Activated naive CD8-positive, alpha-beta T cell (primary cell): ENCODE results near the gene ELMO3.
A peak's percentile ranks its signal among the peaks of the same experiment; 100 is the strongest.

Experiments
- H3K27ac Mint-ChIP-seq: one replicate; pipeline ENCODE4 v1.8.0; 2021; ENCODE audit warnings: mixed read lengths
- H3K27me3 Mint-ChIP-seq: one replicate; pipeline ENCODE4 v1.8.0; 2021; ENCODE audit warnings: mixed read lengths
- H3K36me3 Mint-ChIP-seq: one replicate; pipeline ENCODE4 v1.8.0; 2021; ENCODE audit warnings: mixed read lengths
- H3K4me1 Mint-ChIP-seq: one replicate; pipeline ENCODE4 v1.8.0; 2021; ENCODE audit warnings: low read depth, mixed read lengths
- H3K4me3 Mint-ChIP-seq: one replicate; pipeline ENCODE4 v1.8.0; 2021; ENCODE audit warnings: mild to moderate bottlenecking, mixed read lengths
- H3K9me3 Mint-ChIP-seq: one replicate; pipeline ENCODE4 v1.8.0; 2021; ENCODE audit warnings: low read depth, mixed read lengths

The ELMO3 gene

DNA sequence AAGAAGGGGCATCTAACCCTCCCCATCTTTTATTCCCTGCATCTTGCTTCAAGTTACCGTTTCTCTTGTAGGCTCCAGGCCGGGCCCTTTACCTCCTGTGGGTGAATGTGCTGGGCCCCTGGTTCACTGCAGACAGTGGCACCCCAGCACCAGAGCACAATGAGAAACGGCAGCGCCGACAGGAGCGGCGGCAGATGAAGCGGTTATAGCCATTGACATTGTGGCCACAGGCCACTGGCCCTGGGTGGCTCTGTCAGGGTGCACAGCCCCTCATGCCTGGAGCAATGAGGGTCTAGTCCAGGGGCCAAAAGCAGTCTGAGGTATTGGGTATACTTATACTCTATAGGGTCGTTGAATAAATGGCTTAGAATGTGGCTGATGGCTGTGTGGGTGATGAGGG is 30.0 kb downstream of the ELMO3 start:
- Mint-ChIP-seq H3K4me1 (peaks cover 40% of the 10 kb centered on the region), H3K27me3 (no peaks in the 10 kb centered on the region), H3K9me3 (no peaks in the 10 kb centered on the region), H3K4me3 (peak overlapping the region; percentile 100), H3K27ac (no peak overlapping the region), H3K36me3 (peaks cover 7% of the 10 kb centered on the region)

DNA sequence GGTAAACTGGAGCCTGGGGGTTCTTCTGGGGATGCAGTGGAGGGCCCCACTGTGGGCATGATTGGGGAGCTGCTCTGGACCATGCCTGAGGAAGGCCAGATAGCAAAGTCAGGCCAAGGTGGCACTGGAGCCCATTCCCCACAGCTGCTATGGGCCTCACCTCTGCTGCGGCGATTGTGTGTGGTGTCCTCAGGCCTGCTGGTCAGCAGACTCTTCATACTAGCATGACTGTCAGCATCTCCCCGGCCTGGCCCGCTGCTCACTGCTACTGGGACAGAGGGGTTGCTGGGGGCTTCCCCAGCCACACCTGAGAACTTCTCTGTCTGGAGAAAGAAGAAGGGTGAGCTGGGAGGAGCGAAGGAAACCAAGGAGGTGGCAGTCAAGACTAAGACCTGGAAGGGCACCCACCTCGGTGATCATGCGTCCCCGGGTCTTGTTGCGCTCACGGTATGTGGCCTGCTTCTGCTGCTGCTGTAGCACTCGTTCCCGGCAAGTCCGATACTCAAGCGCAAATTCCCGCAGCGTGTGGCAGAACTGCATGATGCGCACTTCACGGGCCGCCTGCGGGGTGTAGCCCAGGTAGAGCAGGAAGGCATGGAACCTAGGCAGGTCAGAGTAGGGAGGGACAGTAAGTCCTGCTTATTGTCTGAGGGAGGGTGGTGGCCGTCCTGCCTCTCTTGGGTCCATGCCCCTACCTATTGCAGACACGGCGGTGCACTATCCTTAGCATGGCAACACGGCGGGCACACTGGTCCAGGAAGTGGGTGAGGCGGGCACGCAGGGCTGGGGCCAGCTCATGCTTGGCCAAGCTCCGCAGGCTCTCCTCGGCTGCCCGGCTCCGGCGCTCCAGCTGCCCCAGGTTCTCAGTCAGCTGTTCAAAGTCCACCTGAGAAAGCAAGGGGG is 31.2 kb downstream of the ELMO3 start:
- no peak overlapping the region for H3K4me3 Mint-ChIP-seq
- peaks cover 7% of the 10 kb centered on the region for H3K36me3 Mint-ChIP-seq

DNA sequence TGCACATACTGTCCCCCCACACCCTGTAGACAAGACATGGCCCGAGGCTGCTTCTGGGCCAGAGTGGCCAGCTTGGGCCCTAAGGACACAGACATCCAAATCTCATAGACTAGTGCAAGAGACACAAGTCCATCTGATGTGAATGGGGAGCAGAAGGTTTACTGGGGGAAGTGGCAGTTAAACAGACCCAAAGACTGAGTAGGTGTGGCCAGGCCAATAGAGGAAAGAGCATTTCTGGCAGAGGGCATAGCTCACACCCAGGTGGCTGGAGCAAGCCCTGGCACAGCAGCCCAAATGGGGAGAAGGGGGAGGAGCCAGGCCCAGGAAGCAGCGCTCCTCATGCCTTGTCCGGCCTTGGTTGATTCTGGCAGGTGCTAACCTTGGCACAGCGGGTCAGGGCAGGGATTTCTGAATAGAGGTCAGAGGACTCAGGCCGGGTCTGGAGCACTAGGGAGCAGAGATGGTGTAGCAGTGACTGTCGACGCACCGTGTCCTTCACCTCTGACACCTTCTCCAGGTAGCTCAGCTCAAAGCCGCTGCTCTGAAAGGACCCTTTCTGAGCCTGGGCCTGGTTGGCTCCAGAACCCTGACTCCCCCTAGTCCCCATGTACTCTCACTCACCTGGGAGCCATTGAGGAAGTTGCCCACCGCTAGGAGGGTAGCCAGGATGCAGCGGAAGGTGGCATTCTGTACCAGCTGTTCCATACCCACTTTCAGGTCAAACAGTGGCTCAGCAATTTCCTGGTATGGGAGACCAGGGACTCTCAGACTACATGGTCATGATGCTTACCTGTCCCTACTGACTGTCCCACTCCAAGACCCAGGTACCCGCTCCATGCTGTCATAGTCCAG is 32.1 kb downstream of the ELMO3 start:
- Mint-ChIP-seq H3K9me3 (no peaks in the 10 kb centered on the region), H3K27me3 (no peaks in the 10 kb centered on the region), H3K4me1 (peaks cover 19% of the 10 kb centered on the region), H3K27ac (no peak overlapping the region), H3K4me3 (no peak overlapping the region), H3K36me3 (peaks cover 7% of the 10 kb centered on the region)

More for the DNA sequence above, 31.2 kb downstream of the ELMO3 start:
- Mint-ChIP-seq H3K9me3 (no peaks in the 10 kb centered on the region), H3K27me3 (no peaks in the 10 kb centered on the region), H3K27ac (no peak overlapping the region), H3K4me1 (peaks cover 28% of the 10 kb centered on the region)

DNA sequence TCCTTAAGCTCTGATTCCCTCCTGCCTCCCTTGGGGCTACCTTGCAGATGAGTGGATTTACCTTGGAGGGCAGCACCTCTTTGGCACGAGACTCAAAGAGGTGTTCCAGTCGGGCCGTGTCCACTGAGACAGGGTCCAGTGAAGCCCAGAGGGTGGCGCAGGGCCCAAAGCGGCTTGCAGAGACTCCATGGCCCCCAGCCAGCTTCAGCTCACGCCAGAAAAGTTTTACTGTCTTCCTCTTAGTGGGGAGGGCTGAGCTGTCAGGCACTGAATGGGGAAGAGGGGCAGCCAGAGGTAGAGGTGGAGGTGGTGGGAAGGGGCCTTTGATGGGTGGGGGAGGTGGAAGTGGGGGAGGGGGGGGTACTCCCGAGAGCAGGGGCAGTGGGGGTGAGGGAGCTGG is 34.7 kb downstream of the ELMO3 start:
- H3K27me3 Mint-ChIP-seq = no peaks in the 10 kb centered on the region
- peaks cover 2% of the 10 kb centered on the region for H3K36me3 Mint-ChIP-seq
- no peak overlapping the region for H3K27ac Mint-ChIP-seq
- H3K9me3 Mint-ChIP-seq = no peaks in the 10 kb centered on the region
- H3K4me1 Mint-ChIP-seq = peaks cover 3% of the 10 kb centered on the region
- no peak overlapping the region for H3K4me3 Mint-ChIP-seq

DNA sequence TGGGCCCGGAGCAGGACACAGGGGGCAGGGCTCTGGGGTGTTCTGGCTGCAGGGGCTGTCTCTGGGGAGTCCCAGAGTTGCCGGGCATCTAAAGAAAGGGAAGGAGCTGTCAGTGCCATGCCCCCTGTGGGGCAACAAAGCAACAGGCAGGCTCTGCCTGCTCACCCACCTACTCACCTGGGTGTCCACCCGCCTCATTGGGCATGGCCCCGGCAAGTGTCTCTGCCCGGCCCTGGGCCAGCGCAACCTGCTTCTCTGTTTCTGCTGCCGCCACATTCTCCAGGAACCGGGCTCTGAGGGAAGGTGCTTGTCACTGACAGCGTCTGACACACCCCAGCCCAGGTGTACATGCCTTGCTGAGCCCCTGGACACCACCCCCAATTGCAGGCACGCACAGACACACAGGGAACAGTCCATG is 35.3 kb downstream of the ELMO3 start:
- no peaks in the 10 kb centered on the region for H3K9me3 Mint-ChIP-seq
- H3K27me3 Mint-ChIP-seq = no peaks in the 10 kb centered on the region
- H3K36me3 Mint-ChIP-seq = peaks cover under 1% of the 10 kb centered on the region
- no peak overlapping the region for H3K27ac Mint-ChIP-seq
- H3K4me3 Mint-ChIP-seq = no peak overlapping the region
- peaks cover 3% of the 10 kb centered on the region for H3K4me1 Mint-ChIP-seq

DNA sequence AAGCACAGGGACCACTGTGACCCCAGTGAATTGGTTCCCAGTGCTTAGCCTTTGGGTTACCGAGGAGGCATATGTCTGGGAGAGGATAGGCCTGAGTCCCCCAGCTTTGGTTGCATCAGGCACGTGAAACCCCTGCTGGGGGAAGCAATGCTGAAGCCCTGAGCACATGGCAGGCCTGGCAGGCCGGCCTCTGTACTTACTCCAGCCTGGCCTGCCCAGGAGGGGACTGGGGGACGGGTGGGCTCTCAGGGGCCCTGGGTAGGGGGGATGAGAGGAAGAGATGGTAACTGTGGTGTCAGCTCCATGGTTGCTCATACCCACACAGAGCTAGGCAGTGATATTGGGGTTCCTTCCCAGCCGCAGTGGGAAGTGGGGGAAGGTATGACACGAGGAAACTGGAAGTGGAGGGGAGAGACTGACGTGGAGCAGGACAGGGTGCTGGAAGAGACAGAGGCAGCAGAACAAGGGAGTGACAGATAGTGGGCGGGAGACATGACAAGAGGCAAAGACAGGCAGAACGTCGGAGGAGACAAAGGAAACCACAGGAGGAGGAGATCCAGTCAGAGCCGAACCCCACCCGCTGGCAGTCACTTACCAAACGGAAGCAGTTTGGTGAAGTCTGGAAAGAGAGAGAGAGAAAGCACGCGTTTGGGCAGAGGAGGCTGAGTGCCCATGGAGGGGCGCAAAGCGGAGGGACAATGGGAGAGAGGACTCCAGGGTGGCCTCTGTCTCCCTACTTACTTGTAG is 37.1 kb downstream of the ELMO3 start:
- no peaks in the 10 kb centered on the region for H3K9me3 Mint-ChIP-seq
- no peaks in the 10 kb centered on the region for H3K27me3 Mint-ChIP-seq
- no peaks in the 10 kb centered on the region for H3K36me3 Mint-ChIP-seq

DNA sequence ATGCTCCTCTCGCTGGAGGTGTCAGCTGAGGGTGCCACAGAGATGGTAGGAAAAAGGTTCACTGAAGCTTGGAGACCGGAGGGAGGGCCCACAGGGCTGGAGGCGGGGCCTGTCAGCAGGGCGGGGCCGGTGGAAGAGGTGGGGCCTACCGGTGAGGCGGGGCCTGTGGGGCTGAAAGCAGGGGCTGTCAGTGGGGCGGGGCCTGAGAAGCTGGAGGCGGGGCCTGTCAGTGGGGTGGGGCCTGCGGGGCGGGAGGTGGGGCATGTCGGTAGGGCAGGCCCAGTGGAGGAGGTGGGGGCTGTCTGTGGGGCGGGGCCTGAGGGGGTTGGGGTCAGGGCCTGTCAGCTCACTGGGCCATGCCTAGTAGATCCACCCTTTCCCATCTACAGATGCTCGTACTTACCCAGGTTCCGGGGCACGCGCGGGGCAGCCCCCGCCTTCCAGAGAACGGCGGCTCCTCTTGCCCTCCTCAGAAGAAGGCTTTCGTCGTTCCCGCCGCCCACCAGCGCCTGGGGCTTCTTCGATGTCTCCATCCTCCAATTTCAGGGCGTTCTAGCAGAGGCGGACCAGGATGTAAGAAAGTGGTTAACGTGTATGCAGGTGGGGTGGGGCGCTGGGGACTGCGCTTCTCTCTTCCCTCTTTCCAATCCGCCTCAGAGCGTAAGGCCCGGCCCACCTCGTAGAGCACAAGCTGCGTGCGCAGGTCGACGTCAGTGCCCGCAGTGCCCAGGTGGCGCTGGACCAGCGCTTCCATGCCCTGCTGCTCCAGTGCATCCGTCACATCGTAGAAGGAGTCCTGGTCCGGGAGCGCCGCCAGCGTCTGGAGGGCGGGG is 37.8 kb downstream of the ELMO3 start:
- Mint-ChIP-seq H3K27ac (peak overlapping the region; percentile 75), H3K4me3 (no peak overlapping the region), H3K27me3 (no peaks in the 10 kb centered on the region), H3K9me3 (no peaks in the 10 kb centered on the region), H3K4me1 (peaks cover 8% of the 10 kb centered on the region), H3K36me3 (no peaks in the 10 kb centered on the region)

More for the DNA sequence above, 37.1 kb downstream of the ELMO3 start:
- peak overlapping the region; percentile 75 for H3K27ac Mint-ChIP-seq
- H3K4me1 Mint-ChIP-seq = peaks cover 3% of the 10 kb centered on the region
- H3K4me3 Mint-ChIP-seq = no peak overlapping the region

DNA sequence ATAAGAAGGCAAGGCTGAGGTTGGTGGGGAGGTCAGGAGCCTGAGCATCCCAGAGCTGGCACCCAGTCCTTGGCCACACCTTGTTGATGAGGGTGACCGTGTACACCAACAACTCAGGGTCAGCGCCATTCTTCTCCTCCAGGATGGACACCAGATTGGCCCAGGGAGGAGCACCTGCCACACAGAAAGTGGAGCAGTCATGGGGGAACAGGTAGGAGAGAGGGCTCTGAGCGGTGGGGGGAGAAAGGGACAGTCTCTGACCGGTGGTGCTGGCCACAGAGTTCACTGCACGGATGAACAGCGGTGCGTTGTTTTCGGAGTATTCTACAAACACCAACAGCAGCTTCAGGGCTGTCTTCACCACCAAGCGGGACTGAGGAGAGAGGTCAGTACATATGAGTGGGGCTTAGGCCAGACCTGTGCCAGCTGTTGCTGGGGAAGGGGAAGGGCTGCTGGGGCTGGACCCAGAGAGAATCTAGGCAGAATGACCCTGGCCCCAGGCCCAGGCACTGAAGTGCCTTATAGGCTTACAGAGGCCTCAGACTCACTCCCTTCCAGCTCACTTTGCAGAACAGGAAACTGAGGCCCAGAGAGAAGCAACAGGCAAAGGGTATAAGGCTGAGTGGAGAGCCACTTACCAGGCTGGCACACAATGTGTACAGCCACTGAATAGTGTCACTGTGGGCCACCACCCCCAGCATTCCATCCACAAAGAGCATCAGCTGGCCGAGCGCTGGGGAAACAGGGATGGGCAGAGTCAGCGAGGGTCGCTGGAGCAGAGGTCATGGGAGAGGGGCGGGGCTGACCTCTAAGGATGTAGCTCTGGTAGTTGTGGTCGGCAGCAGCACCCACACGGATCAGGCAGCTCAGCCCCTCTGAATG is 38.7 kb downstream of the ELMO3 start:
- Mint-ChIP-seq H3K27me3 (no peaks in the 10 kb centered on the region), H3K4me1 (peaks cover 8% of the 10 kb centered on the region), H3K9me3 (no peaks in the 10 kb centered on the region), H3K4me3 (no peak overlapping the region), H3K36me3 (no peaks in the 10 kb centered on the region), H3K27ac (no peak overlapping the region)

DNA sequence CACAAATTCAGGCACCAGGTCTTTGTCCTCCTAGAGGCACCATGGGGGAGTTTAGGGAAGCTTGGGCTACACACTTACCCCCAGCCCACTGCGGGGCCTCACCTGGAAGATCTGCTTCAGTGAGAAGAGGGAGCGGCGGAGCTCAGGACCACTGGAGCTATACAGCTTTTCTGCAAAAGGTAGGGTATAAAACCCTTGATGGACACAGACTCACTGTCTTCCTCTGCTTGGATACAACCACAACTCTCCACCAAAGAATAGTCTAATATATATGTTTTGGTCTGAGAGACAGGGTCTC is 39.3 kb downstream of the ELMO3 start:
- no peak overlapping the region for H3K4me3 Mint-ChIP-seq
- peaks cover 8% of the 10 kb centered on the region for H3K4me1 Mint-ChIP-seq
- H3K27me3 Mint-ChIP-seq = no peaks in the 10 kb centered on the region
- H3K36me3 Mint-ChIP-seq = no peaks in the 10 kb centered on the region
- H3K27ac Mint-ChIP-seq = no peak overlapping the region
- H3K9me3 Mint-ChIP-seq = no peaks in the 10 kb centered on the region

DNA sequence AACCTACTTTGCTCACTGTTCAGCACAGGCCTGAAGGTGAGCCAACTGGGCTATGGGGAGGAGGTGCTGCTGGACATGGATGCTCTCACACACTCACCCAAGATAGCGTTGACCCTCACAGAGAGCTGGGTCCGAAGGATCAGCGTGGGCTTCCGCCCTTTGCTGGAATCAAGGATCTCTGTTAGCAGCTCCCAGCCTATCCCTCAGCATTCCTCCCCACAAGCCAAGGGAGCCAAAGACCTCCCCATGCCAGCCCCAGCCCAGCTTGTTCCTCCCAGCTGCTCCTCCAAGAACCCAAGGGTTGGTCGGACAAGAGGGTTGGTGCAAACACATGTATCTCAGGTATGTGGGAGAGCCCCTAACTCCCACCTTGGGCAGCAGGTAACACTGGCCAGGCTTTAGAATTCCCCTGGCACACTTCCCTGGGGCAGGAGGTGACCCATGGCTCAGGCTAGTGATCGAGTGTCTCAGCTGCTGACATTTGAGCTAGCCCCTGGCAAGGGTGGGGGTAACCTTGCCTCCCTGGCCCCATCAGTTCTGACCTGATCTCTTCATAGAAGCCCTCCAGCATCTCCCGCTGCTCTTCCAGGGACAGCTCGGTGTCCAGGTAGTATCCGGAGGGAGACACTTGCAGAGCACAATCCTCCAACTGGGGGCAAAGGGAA is 40.0 kb downstream of the ELMO3 start:
- Mint-ChIP-seq H3K36me3 (no peaks in the 10 kb centered on the region), H3K9me3 (no peaks in the 10 kb centered on the region), H3K4me1 (peaks cover 12% of the 10 kb centered on the region)

DNA sequence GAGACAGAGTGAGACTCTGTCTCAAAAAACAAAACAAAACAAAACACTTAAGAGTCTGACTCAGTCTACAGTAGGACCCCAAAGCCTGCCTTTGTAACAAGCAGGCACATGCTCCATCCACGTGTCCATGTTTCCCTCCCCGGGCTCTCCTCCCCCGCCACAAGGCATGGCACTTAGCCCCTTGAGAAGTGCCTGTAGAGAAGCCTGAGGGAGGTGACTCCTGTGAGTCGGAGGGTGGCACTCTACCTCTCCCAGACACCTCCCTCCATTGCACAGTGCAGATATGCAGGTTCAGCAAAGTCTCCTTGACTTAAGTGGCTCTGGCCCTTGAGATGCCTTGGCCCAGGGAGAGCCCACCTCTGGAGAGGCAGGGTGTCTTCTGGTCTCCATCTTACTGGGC is 41.6 kb downstream of the ELMO3 start:
- Mint-ChIP-seq H3K4me1 (peaks cover 28% of the 10 kb centered on the region), H3K9me3 (no peaks in the 10 kb centered on the region), H3K4me3 (no peak overlapping the region), H3K36me3 (no peaks in the 10 kb centered on the region), H3K27me3 (no peaks in the 10 kb centered on the region), H3K27ac (no peak overlapping the region)

More for the DNA sequence above, 40.0 kb downstream of the ELMO3 start:
- no peaks in the 10 kb centered on the region for H3K27me3 Mint-ChIP-seq
- no peak overlapping the region for H3K4me3 Mint-ChIP-seq
- H3K27ac Mint-ChIP-seq = no peak overlapping the region

DNA sequence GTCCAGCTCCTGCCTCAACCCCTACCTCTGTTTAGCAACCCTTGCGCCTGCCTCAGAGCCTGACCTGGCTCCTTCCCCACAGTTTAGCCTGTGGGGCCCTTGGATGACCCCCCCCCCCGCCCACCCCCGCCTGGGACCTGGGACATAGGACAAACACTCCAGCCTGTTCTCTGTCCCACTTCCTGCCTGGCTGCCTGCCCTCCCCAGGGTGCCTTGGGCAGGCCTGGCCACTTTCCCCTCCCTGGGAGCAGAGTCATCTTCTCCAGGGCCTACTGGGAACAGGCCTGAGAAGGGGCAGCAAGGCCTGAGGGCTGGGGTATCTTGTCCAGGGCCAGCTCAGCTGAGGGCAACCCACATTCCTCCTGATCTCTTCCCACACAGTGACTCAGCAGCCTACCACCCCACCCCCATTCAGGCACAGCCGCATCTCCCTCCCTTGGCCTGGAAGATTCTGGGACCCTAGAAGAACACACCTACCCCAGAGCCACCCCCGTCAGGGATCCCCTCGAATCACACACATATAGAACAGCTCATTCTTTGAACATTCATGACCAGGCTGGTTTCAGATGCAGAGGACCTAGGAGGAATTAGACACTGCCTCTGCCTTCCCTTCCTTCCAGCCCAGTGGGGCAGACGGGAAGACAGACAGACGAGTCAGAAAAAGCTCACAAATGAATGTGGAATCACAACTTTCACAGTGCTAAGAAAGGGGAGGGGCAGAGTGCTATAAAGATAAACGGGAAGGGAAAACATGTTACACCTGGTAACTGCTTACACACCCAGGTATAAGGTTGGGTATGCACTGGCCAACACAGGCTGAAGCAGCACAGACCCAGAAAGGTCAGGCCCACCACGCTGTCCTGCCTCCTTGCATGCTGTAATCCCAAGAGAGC is 42.3 kb downstream of the ELMO3 start:
- H3K27me3 Mint-ChIP-seq = no peaks in the 10 kb centered on the region
- H3K9me3 Mint-ChIP-seq = no peaks in the 10 kb centered on the region
- H3K4me1 Mint-ChIP-seq = peaks cover 27% of the 10 kb centered on the region
- no peaks in the 10 kb centered on the region for H3K36me3 Mint-ChIP-seq
- no peak overlapping the region for H3K4me3 Mint-ChIP-seq
- H3K27ac Mint-ChIP-seq = peak overlapping the region; percentile 85
